HG02571 (cell line): Measurements from ENCODE around the gene NUP205.

Source experiments
- ATAC-seq: cut with Tn5 transposase; IDR thresholded peaks from one replicate; pipeline ENCODE4 v1.9.1; 2021; ENCODE audit warnings: mild to moderate bottlenecking, moderate library complexity; ENCODE audit not compliant: unreplicated experiment

The NUP205 gene

DNA sequence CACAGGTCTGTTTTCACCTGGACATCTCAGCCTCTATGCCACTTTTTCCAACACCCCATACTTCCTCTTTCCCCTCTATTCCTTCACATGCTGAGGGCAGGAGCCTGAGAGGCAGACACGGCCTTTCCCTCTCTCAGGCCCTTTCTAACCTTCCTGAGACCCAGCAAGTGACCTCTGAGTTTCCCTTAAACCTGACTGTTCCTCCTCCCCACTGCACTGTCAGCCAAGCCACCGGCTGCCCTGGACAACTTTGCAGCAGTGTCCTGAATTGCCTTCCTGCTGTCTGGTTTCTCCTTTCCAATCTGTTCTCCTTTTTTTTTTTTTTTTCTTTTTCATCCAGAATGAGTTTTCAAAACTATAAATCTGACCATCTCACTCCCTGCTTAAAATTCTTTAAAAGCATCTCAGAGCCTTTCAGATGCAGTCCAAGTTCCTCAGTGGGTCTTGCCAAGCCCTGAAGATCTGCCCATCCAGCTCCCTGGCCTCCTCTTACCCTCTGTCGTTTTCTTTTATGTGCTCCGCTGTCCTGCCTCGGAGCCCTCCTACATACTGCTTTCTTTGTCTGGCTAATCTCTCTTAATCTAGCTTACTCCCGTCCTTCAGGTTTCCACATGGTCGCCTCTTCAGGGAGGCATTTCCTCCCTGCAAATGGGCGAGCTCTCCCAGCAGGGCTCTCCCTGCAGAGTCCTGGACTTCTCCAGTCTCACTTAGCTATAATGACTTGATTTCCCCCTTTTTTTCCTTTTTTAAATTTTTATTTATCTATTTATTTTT lies 139.7 kb downstream of the NUP205 start:
- ATAC-seq, result no peak
